HG03457 (cell line): ENCODE data around the gene PURA.
"Not testable (repeated sequence)": the region's sequence is repeated elsewhere in the genome, so short reads cannot be mapped to it uniquely, and the experiment has no call there.

Experiments used
- ATAC-seq: cut with Tn5 transposase; IDR thresholded peaks from one replicate; pipeline ENCODE4 v1.9.1; 2021; ENCODE audit warnings: moderate number of reproducible peaks; ENCODE audit not compliant: unreplicated experiment

PURA gene

GRCh38 chr5:140134277-140134935, 20.5 kb downstream of the PURA start:
- no peak for ATAC-seq

- ATAC-seq, result no peak
These were observed 21.2 kb downstream of the PURA start for GRCh38 chr5:140135127-140135526.

GRCh38 chr5:140136624-140137023, 22.7 kb downstream of the PURA start:
- no peak for ATAC-seq

GRCh38 chr5:140140435-140140834, 26.5 kb downstream of the PURA start:
- no peak for ATAC-seq

- ATAC-seq, result no peak
These were observed 27.3 kb downstream of the PURA start for GRCh38 chr5:140141241-140141640.

- ATAC-seq, result no peak
These were observed 28.3 kb downstream of the PURA start for GRCh38 chr5:140142246-140142645.

- ATAC-seq, result no peak
These were observed 28.9 kb downstream of the PURA start for GRCh38 chr5:140142856-140143255.

- no peak for ATAC-seq
These were observed 29.8 kb downstream of the PURA start for GRCh38 chr5:140143521-140144258.

GRCh38 chr5:140145256-140145655, 31.3 kb downstream of the PURA start:
- no peak for ATAC-seq

- ATAC-seq, result no peak
These were observed 32.1 kb downstream of the PURA start for GRCh38 chr5:140145818-140146522.

- ATAC-seq, result no peak
These were observed 32.6 kb downstream of the PURA start for GRCh38 chr5:140146523-140146842.

- no peak for ATAC-seq
These were observed 33.6 kb downstream of the PURA start for GRCh38 chr5:140147460-140147859.

- no peak for ATAC-seq
These were observed 34.6 kb downstream of the PURA start for GRCh38 chr5:140148508-140148907.

- no peak for ATAC-seq
These were observed 36.3 kb downstream of the PURA start for GRCh38 chr5:140150201-140150600.

- ATAC-seq, result no peak
These were observed 37.5 kb downstream of the PURA start for GRCh38 chr5:140151144-140152021.

GRCh38 chr5:140152022-140152999, 38.4 kb downstream of the PURA start:
- no peak for ATAC-seq

- no peak for ATAC-seq
These were observed 39.3 kb downstream of the PURA start for GRCh38 chr5:140153255-140153654.

GRCh38 chr5:140153905-140154304, 40.0 kb downstream of the PURA start:
- no peak for ATAC-seq

- ATAC-seq, result not testable (repeated sequence)
These were observed 40.9 kb downstream of the PURA start for GRCh38 chr5:140154710-140155381.
